Posterior vena cava (tissue), 2 donors: Measurements from ENCODE around the gene TTC39B. TPM values are rescaled to one million over a fixed set of nuclear protein-coding genes. Genes with fewer than 3 reads are reported as not detected.

ENCODE experiments used
- DNase-seq: peaks from one replicate; pipeline ENCODE4 v3.0.0-alpha.2; 2020; ENCODE audit warnings: low spot score
- intact Hi-C, 2 donors: fragments of 100-400 bp; cut with DNase I; formaldehyde crosslinking; loops; one replicate each; pipeline versions ENCODE4 v1.14.1 to v1.14.2; 2022 to 2023
- total RNA-seq, 2 donors: library from RNA; stranded (reverse); fragmentation: NEBNext Ultra II Directional; extraction: Animal tissue kit (Norgen Biotek cat#: 25700); gene quantifications; one replicate each; pipeline ENCODE4 v1.2.1, GENCODE V29; 2021
- donor health status: DM: yes; HTN: yes; CAD: no.
- donor health status: DM: yes; HTN: yes; CAD: no.

The TTC39B gene
- total RNA-seq, 2 donors from 2014 or later: 19.7 to 30.1 TPM

DNA sequence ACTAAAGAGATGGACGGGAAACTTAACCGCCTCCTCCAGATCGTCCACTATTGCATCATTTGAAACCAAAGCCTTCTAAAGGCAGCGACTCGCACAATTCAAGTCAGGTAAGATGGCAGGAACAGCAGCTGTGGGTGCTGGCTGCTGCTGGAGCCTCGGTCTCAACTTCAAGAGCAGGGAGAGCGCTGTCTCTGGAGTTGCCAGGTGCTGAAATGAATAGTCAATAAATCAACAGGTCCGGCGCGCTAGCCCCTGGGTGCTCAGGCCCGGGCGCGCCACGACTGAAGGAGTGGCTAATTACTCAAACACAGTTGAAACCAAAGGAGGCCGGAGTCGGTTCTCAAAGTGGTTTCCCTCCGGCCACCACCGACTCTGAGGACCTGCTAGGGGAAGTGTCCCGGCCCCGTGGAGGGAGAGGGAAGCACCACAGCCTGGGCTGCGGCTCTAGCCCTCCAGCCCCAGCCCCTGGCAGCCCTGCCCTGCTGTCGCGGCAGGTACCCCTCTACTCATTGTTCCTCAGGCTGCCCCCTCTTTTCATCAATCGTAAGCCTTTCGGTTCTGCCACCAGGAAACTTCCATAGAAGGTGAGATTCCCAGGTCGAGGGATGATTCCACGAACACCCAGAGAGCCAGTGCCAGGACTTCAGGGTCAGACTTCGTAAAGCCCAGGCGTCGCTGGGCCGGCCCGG lies 804 bp downstream of the TTC39B start:
- DNase-seq: peak; percentile 86

DNA sequence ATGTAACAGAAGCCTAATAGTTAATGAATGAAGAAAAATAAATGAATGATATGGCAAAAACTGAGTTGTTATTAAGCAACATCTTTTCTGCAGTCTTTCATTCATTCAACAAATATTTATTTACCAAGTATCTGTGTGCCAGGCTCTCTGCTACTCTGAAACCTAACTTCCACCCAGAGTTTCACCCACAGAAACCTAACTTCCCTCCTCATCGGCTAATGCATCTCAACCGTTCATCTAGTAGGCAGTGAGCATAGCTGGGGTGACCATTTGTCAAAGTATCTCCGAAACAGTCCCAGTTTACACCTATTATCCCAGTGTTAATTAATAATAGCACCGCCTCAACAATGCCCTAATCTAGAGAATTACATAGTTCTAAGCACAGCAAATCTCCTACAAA lies 1.5 kb downstream of the TTC39B start:
- no peak for DNase-seq
- intact Hi-C loops: loop anchor here in 1 of 2 donors (10.0 kb wide), 1 partner anchor 91 kb away; no protein-coding TSS in a partner anchor

More for the DNA sequence above, 804 bp downstream of the TTC39B start:
- intact Hi-C loops: loop anchor here in 1 of 2 donors (10.0 kb wide), 1 partner anchor 91 kb away; no protein-coding TSS in a partner anchor

DNA sequence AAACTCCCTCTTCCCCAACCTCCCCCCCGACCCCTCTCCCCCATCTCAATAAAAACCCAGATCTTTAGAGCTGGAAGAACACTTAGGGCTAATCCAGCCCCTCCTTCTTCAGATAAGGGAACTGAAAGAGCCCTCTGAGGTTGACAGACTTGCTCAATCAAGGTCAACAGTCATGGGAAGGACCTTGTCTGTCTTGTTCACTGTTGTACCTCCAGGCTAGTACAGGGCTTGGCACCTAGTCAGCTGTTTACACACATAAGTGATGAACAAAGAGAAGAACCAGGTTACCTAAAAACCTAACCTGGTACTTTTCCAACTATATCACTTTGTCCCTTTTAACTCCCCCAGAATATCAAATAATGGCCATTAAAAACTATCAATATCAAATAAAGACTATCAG lies 2.4 kb downstream of the TTC39B start:
- intact Hi-C loops: loop anchor here in 1 of 2 donors (10.0 kb wide), 1 partner anchor 90 kb away; no protein-coding TSS in a partner anchor
- no peak for DNase-seq

DNA sequence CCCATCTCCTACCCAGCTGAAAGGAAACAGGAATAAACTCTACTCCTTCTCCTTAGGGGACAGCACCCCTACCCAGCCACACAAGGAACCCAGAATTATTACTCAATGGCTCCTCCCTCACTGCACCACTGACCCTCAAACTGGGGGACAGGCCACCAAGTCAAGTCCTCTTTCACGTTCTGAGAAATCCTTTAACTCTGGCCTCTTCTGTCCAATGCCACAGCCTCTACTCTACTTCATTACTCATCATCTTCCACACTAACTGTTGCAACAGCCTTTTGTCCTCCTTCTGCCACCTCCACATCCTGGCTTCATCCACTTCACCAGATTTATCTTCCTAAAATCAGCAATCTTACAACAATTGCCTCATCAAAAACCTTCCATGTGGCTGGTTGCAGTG lies 6.8 kb downstream of the TTC39B start:
- no peak for DNase-seq
- intact Hi-C loops: loop anchor here in 1 of 2 donors (10.0 kb wide), 1 partner anchor 85 kb away; no protein-coding TSS in a partner anchor

DNA sequence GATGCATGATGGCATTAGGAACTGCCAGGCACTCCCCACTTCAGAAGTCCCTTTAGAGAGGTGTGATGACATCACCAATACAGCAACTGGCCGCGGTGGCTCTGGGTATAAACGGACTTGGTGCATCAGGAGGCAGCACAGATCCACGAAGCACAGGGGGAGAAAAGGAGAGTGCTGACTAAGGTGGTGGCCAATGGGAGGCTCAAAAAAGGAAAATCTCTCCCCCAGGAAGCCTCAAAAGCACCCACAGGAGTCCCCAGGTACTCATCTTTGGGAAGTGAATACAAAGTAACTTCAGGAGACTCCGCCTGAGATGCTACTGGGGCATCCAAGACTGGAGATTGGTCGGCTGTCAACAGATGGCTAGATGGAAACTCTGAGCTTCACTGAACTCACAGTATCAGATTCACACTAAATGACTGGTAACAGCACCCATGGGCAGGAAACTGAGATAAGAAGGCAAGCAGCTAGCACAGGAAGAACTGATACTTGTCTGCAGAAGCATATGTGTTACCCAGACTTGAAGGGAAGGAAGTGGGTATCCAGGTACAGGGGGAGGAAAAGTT lies 7.6 kb downstream of the TTC39B start:
- no peak for DNase-seq
- intact Hi-C loops: no loop called here

DNA sequence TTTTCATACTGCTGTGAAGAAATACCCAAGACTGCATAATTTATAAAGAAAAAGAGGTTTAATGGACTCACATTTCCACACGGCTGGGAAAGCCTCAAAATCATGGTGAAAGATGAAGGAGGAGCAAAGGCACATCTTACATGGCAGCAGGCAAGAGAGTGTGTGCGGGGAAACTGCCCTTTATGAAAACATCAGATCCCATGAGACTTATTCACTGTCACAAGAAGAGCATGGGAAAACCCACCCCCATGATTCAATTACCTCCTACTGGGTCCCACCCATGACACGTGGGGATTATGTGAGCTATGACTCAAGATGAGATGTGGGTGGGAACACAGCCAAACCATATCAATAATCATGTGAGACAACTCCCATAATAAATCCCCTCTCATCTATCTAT lies 8.7 kb downstream of the TTC39B start:
- no peak for DNase-seq
- intact Hi-C loops: no loop called here

DNA sequence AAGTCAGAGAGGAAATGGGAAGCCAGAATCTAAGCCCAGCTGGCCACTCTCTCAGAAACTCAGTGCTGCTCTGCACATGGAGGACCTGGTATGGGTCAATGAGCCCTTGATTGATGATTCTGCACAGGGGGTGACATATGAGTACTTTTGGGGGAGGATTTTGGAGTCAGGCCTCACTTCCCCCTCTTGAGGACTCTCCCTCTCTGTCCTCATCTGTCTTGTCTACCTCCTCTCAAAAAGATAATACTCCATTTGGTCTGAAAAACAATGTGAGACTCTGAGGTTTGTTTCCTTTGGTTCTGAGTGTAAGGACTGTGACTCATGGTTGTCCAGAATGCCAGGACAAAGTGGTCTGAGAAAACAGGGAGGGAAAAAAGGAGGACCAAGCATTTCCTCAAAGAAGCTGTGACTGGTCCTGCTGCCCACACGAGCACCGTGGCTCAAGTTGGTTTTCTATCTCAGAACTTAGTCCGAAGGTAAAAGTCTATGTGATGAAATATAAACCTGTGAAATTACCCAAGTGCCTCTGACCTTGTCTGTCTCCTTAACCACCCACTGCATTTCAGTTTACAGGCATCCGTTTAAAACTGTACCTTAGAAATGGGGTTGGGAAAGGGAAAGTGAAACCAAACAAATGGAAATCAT lies 11.1 kb downstream of the TTC39B start:
- intact Hi-C loops: no loop called here
- no peak for DNase-seq

DNA sequence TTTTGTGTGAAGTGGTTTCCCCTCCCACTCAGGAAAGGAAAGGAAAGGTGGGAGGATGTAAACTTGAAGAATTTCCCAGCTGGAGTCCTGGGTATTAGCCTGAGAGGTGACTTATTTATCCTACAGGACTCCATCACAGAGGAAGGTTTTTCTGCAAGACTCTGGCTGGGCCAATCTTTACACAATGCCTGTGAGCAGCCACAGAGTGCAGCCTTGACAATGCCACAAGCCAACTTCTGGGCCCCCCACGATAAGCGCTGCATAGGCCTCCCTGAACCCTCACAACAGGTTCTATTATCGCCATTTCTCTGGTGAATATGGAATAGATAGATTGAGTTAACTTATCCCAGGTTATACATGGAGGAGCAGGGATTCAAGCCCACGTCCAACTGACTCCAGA lies 12.4 kb downstream of the TTC39B start:
- intact Hi-C loops: no loop called here
- no peak for DNase-seq

DNA sequence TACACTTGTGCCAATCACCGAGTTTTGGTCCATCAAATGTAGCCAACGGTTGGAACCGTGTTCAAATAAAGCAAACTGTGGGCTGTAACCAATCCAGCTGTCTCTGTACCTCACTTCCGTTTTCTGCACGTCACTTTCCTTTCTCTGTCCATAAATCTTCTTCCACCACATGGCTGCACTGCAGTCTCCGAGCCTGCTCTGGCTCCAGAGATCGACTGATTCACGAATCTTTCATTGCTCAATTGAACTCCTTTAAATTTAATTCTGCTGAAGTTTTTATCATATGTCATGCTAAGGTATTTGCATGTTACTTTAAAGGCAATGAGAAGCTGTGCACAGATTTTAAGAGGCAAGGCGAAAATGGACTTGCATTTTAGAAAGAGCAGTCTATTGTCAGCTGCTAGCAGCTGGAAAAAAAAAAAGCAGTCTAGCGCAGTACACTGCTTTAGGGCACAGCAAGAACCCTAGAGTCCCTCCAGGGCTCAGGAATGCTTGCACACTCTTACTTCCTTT lies 13.2 kb downstream of the TTC39B start:
- intact Hi-C loops: no loop called here

DNA sequence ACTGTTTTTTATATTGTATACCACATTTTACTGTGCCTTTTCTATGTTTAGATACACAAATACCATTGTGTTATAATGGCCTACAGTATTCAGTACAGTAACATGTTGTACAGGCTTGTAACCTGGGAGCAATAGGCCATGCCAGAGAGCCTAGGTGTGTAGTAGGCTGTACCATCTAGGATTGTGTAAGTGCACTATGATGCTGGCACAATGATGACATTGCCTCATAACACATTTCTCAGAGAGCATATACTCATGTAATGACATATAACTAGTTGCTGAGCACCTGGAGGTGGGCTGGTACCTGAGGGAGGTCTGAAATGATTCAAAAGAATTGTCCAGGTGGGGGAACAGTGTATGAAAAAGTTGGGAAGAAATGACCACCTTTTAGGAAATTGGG lies 13.9 kb downstream of the TTC39B start:
- no peak for DNase-seq
- intact Hi-C loops: no loop called here

More for the DNA sequence above, 13.2 kb downstream of the TTC39B start:
- no peak for DNase-seq

DNA sequence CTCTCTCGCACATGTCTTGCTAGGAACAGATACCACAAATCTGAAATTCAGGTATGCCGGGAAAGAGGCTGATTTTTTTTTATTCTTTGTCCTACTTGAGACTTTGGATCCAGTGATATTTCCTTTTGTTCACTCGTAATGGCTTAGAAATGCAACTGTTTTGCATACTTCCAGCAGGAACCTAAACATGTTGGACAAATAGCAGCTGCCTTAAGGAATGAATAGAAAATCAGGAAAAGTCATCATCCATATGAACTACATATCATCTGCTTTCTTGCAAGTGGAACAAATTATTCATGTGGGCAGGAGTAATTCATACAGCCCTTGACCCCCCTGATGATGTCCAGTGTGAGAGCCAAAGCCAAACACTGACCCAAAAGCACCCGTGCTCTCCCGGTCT lies 17.4 kb downstream of the TTC39B start:
- intact Hi-C loops: no loop called here
- no peak for DNase-seq

DNA sequence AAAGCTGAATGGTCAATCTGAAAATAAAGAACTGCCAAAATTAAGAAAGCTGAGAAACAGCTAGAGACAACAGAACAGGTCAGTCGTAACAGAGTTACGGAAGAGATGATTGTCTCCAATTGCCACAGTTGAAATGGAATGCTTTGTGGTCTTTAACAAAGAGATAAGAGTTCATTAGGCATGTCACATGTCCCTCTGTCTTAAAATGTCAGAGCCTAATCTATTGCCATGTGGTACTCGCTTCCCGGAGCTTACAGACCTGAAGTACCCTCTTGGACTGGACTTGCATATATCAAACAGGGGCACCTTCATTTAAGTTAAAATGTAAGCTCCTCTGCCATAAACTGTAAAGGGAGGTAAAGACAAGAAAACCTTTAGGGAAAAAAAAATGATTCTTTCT lies 19.7 kb downstream of the TTC39B start:
- DNase-seq: no peak
- intact Hi-C loops: no loop called here

DNA sequence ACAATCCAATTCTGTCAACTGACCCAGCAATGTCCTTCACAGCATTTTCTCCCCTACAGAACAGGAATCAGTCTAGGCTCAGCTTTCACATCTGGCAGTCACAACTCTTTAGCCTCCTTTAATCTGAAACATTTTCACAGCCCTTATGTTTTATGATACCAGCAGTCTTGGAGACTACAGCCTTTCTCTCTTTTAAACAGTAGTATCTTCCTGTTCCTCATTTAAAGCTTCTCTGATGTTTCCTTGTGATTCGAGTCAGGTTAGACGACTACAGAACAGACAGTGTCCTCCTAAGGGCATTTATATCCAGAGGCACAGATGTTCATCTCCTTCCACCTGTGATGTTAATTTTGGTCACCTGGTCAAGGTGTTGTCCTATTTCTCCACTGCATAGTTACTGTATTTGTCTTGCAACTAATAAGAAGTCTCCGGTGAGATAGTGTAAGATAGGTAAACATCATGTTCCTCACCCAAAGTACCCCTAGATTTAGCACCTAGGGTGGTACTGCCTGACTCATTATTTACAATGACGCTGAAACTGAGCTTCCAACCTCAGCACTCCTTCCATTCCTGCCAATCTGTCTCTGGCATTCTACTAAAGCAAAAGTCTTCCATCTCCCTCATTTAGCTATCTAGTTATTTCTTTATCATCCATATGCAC lies 20.7 kb downstream of the TTC39B start:
- DNase-seq: no peak
- intact Hi-C loops: no loop called here

DNA sequence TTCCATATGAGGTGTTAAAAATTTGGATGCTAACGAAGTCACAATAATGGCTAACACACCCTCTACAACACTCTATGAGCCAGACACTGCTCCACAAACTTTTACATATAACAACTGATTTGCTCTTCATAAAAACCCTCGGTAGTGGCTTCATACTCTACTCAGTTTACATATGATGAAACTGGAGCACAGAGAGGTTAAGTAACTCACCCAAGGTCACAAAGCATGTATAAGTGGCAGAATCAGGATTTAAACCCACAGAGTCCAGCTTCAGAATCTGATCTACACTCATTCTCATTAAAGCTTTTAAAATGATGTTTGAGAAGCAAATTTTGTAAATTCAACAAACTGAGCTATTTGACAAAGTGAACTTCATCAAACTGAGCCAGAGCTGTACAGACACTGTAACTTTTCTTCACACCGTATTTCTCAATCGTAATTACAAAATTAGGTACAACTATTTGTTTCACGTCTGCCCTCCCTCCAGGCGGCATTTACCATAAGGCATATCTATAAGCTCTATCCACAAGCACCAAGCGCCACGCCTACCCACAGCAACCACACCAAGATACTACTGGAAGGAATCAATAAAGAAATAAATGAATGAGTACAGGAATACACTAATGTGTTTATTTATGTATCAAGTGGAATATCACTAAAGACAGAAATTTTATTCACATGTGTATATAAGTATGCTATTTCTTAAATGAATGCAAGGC lies 24.3 kb downstream of the TTC39B start:
- intact Hi-C loops: no loop called here

DNA sequence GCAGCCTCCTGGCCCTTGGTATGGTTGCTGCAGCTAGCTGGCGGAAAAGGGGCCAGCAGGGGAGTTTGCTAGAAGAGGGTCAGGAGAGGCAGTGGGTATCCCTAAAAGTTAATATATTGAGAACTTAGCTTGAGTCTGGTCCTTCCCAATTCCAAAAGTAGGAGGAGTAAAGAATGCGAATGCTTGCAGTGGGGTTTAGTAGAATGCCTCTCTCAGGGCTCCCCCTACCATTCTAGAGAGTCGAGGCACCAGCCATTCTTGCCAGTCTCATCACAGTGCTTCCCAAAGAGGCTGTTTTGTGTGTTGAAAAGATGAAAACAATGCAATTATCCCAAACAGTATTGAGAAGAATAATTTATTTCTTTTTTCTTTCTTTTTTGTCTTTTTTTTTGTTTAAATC lies 26.4 kb downstream of the TTC39B start:
- no peak for DNase-seq

More for the DNA sequence above, 24.3 kb downstream of the TTC39B start:
- no peak for DNase-seq

DNA sequence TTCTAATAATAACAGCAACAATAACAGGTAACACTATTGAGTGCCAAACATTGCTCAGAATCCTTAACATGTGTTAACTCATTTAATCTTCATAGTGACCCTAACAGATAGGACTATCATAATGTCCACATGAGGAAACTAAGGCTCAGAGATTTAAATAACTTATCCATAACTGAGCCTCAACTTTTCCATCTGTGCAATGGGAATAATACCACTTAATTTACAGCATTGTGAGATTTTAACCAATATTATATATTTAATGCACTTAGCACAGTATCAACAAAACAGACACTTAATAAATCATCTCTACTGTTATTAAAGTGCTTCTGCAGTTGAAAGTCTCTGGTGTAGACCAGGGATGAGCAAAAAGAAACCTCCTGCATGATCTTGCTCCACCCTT lies 28.2 kb downstream of the TTC39B start:
- intact Hi-C loops: no loop called here
- no peak for DNase-seq

More for the DNA sequence above, 26.4 kb downstream of the TTC39B start:
- intact Hi-C loops: no loop called here

DNA sequence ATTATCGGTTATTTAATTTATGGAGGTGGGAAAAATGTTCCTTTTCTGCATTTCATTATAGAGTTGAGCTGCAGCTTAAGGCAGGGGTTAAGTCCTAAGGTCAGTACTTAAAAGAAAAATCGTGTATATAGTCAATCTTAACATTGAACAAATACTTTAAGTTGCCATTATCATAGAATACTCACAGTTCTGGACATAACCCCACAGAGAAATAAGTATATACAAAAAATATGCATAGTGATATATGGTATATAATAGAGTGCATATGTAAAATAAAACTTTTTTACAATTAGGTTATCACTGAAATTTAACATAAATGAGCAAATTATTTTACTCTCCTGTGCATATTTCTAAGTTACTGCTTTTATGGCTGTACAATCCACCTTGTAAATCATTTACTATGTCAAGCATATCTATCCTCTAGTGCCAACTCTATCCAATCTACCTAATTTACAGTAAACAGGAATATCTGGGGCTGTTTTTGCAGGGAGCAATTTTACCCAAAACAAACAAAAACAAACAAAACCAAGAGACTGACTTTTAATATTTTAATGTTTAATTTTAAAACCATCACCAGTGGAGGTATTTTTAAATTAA lies 28.8 kb downstream of the TTC39B start:
- intact Hi-C loops: no loop called here

DNA sequence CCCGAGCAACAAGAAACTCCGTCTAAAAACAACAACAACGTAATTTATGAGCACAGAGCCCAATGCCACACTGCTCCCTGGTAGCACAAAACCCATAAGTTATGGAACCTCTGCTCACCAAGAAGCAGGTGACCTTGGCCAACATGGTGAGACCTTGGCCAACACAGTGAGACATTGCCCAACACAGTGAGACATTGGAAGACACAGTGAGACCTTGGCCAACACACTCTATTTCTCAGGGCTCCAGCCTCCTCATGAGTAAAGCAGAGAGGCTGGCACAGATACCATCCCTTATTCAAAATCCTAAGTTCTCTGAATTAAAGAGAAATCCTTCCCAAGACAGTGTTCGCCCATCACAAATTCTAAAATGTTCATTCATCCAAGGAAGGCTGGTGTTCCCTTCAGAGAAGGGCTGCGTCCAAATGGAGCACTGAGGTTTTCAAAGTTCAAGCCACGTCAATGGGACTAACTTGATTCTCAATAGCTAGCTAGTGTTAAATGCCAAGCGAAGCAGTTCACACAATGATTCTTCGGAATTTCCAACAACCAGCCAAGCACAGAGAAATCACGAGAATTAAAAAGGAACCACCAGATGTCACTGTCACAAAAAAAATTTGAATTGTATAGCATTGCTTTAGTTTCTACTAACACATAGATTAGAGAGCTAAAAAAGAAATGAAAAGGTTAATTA lies 29.5 kb downstream of the TTC39B start:
- DNase-seq: no peak
- intact Hi-C loops: no loop called here

More for the DNA sequence above, 28.8 kb downstream of the TTC39B start:
- DNase-seq: no peak
